ENCODE measurements around the gene RETREG3.

Gene RETREG3

GRCh38 chr17:42609182-42609813, at the start of gene RETREG3, which contains the start of gene TUBG1:
Gene RETREG3 (minus strand): TSS chr17:42609374. CDS start chr17:42609324, 50 bp downstream.
Gene TUBG1 (plus strand): TSS chr17:42609683. CDS start chr17:42609738, 55 bp downstream.
- peak; percentile 97 for DNase-seq (ENCODE audit: low read depth)
- no peak for TF ChIP-seq CTCF (IDR thresholded peaks at IDR 0.05; ENCODE audit: low read depth, low read length, missing control alignments)

GRCh38 chr17:42657824-42658588, 48.8 kb upstream of the RETREG3 start:
- DNase-seq (ENCODE audit: low read depth): no peak
- no peak for TF ChIP-seq CTCF (IDR thresholded peaks at IDR 0.05; ENCODE audit: low read depth, low read length, missing control alignments)
- H3K4me3 ChIP-seq (ENCODE audit: low read depth, low read length): no peak overlapping the region

More at GRCh38 chr17:42609182-42609813, at the start of gene RETREG3, which contains the start of gene TUBG1:
- H3K4me3 ChIP-seq (ENCODE audit: low read depth, low read length): peak within 1 kb of the TSS; percentile 94

- no peak for DNase-seq (ENCODE audit: low read depth)
- no peak overlapping the region for H3K4me3 ChIP-seq (ENCODE audit: low read depth, low read length)
- TF ChIP-seq CTCF (IDR thresholded peaks at IDR 0.05; ENCODE audit: low read depth, low read length, missing control alignments): no peak
Measured at GRCh38 chr17:42655528-42655927, 46.4 kb upstream of the RETREG3 start.

GRCh38 chr17:42653179-42654124, 44.3 kb upstream of the RETREG3 start:
- DNase-seq (ENCODE audit: low read depth): no peak
- no peak for TF ChIP-seq CTCF (IDR thresholded peaks at IDR 0.05; ENCODE audit: low read depth, low read length, missing control alignments)
- no peak overlapping the region for H3K4me3 ChIP-seq (ENCODE audit: low read depth, low read length)

GRCh38 chr17:42651392-42651791, 42.2 kb upstream of the RETREG3 start:
- no peak for DNase-seq (ENCODE audit: low read depth)
- H3K4me3 ChIP-seq (ENCODE audit: low read depth, low read length): no peak overlapping the region
- TF ChIP-seq CTCF (IDR thresholded peaks at IDR 0.05; ENCODE audit: low read depth, low read length, missing control alignments): no peak

GRCh38 chr17:42647778-42648177, 38.6 kb upstream of the RETREG3 start:
- DNase-seq (ENCODE audit: low read depth): no peak
- no peak for TF ChIP-seq CTCF (IDR thresholded peaks at IDR 0.05; ENCODE audit: low read depth, low read length, missing control alignments)
- H3K4me3 ChIP-seq (ENCODE audit: low read depth, low read length): no peak overlapping the region
